ENCODE results near the gene ENG.
A peak's percentile ranks its signal among the peaks of the same experiment; 100 is the strongest.

ENG gene

GRCh38 chr9:127812936-127813675 is 41.4 kb downstream of the ENG start:
- Histone ChIP-seq H3K4me3 (ENCODE audit: extremely low read depth, insufficient read depth, low read length, poor library complexity, severe bottlenecking) (no peak overlapping the region), H3K27ac (ENCODE audit: low read depth, low read length, severe bottlenecking) (no peak overlapping the region), H3K4me1 (ENCODE audit: control insufficient read depth, insufficient read depth, low read length, poor library complexity, severe bottlenecking) (no peaks in the 10 kb centered on the region), H3K9me3 (ENCODE audit: control insufficient read depth, low read length) (no peaks in the 10 kb centered on the region), H3K36me3 (ENCODE audit: control insufficient read depth, insufficient read depth, low read length) (peaks cover 54% of the 10 kb centered on the region)
- WGBS, 2 experiments (ENCODE audit: insufficient coverage in 2 of 2), result 96 to 97% methylated on average over 16 to 19 of the region's 19 CpGs

GRCh38 chr9:127812011-127812410 is 42.4 kb downstream of the ENG start:
- Histone ChIP-seq H3K27ac (ENCODE audit: low read depth, low read length, severe bottlenecking) (no peak overlapping the region), H3K36me3 (ENCODE audit: control insufficient read depth, insufficient read depth, low read length) (peaks cover 60% of the 10 kb centered on the region), H3K4me1 (ENCODE audit: control insufficient read depth, insufficient read depth, low read length, poor library complexity, severe bottlenecking) (no peaks in the 10 kb centered on the region), H3K9me3 (ENCODE audit: control insufficient read depth, low read length) (no peaks in the 10 kb centered on the region), H3K4me3 (ENCODE audit: extremely low read depth, insufficient read depth, low read length, poor library complexity, severe bottlenecking) (no peak overlapping the region)
- WGBS, 2 experiments (ENCODE audit: insufficient coverage in 2 of 2), result 100% methylated on average over 3 to 4 of the region's 6 CpGs

GRCh38 chr9:127810378-127811187 is 43.9 kb downstream of the ENG start:
- H3K27ac ChIP-seq (ENCODE audit: low read depth, low read length, severe bottlenecking), result no peak overlapping the region
- no peak overlapping the region for H3K4me3 ChIP-seq (ENCODE audit: extremely low read depth, insufficient read depth, low read length, poor library complexity, severe bottlenecking)
- H3K36me3 ChIP-seq (ENCODE audit: control insufficient read depth, insufficient read depth, low read length), result peaks cover 70% of the 10 kb centered on the region
- no peaks in the 10 kb centered on the region for H3K9me3 ChIP-seq (ENCODE audit: control insufficient read depth, low read length)
- 95% methylated on average over 6 to 8 of the region's 10 CpGs for WGBS, 2 experiments (ENCODE audit: insufficient coverage in 2 of 2)
- no peaks in the 10 kb centered on the region for H3K4me1 ChIP-seq (ENCODE audit: control insufficient read depth, insufficient read depth, low read length, poor library complexity, severe bottlenecking)

- Histone ChIP-seq H3K4me1 (ENCODE audit: control insufficient read depth, insufficient read depth, low read length, poor library complexity, severe bottlenecking) (no peaks in the 10 kb centered on the region), H3K9me3 (ENCODE audit: control insufficient read depth, low read length) (no peaks in the 10 kb centered on the region), H3K36me3 (ENCODE audit: control insufficient read depth, insufficient read depth, low read length) (peaks cover 74% of the 10 kb centered on the region), H3K27ac (ENCODE audit: low read depth, low read length, severe bottlenecking) (no peak overlapping the region), H3K4me3 (ENCODE audit: extremely low read depth, insufficient read depth, low read length, poor library complexity, severe bottlenecking) (no peak overlapping the region)
- 45 to 46% methylated on average over 24 to 27 of the region's 57 CpGs for WGBS, 2 experiments (ENCODE audit: insufficient coverage in 2 of 2)
Observed at GRCh38 chr9:127809540-127810377, 44.7 kb downstream of the ENG start.

GRCh38 chr9:127809002-127809539 is 45.4 kb downstream of the ENG start:
- no peaks in the 10 kb centered on the region for H3K4me1 ChIP-seq (ENCODE audit: control insufficient read depth, insufficient read depth, low read length, poor library complexity, severe bottlenecking)
- H3K9me3 ChIP-seq (ENCODE audit: control insufficient read depth, low read length), result no peaks in the 10 kb centered on the region
- no peak overlapping the region for H3K27ac ChIP-seq (ENCODE audit: low read depth, low read length, severe bottlenecking)
- no peak overlapping the region for H3K4me3 ChIP-seq (ENCODE audit: extremely low read depth, insufficient read depth, low read length, poor library complexity, severe bottlenecking)
- 82% methylated on average over 7 to 8 of the region's 9 CpGs for WGBS, 2 experiments (ENCODE audit: insufficient coverage in 2 of 2)
- peaks cover 74% of the 10 kb centered on the region for H3K36me3 ChIP-seq (ENCODE audit: control insufficient read depth, insufficient read depth, low read length)

- 96 to 97% methylated on average over 10 to 14 of the region's 17 CpGs for WGBS, 2 experiments (ENCODE audit: insufficient coverage in 2 of 2)
- Histone ChIP-seq H3K27ac (ENCODE audit: low read depth, low read length, severe bottlenecking) (no peak overlapping the region), H3K4me1 (ENCODE audit: control insufficient read depth, insufficient read depth, low read length, poor library complexity, severe bottlenecking) (no peaks in the 10 kb centered on the region), H3K9me3 (ENCODE audit: control insufficient read depth, low read length) (no peaks in the 10 kb centered on the region), H3K4me3 (ENCODE audit: extremely low read depth, insufficient read depth, low read length, poor library complexity, severe bottlenecking) (no peak overlapping the region), H3K36me3 (ENCODE audit: control insufficient read depth, insufficient read depth, low read length) (peaks cover 69% of the 10 kb centered on the region)
Observed at GRCh38 chr9:127808347-127809001, 46.0 kb downstream of the ENG start.

- no peak overlapping the region for H3K4me3 ChIP-seq (ENCODE audit: extremely low read depth, insufficient read depth, low read length, poor library complexity, severe bottlenecking)
- no peaks in the 10 kb centered on the region for H3K9me3 ChIP-seq (ENCODE audit: control insufficient read depth, low read length)
- 94 to 97% methylated on average over 12 to 14 of the region's 14 CpGs for WGBS, 2 experiments (ENCODE audit: insufficient coverage in 2 of 2)
- H3K27ac ChIP-seq (ENCODE audit: low read depth, low read length, severe bottlenecking), result no peak overlapping the region
- peaks cover 54% of the 10 kb centered on the region for H3K36me3 ChIP-seq (ENCODE audit: control insufficient read depth, insufficient read depth, low read length)
- no peaks in the 10 kb centered on the region for H3K4me1 ChIP-seq (ENCODE audit: control insufficient read depth, insufficient read depth, low read length, poor library complexity, severe bottlenecking)
Observed at GRCh38 chr9:127806871-127807270, 47.6 kb downstream of the ENG start.

GRCh38 chr9:127805620-127806019 is 48.8 kb downstream of the ENG start:
- Histone ChIP-seq H3K27ac (ENCODE audit: low read depth, low read length, severe bottlenecking) (no peak overlapping the region), H3K9me3 (ENCODE audit: control insufficient read depth, low read length) (no peaks in the 10 kb centered on the region), H3K4me3 (ENCODE audit: extremely low read depth, insufficient read depth, low read length, poor library complexity, severe bottlenecking) (no peak overlapping the region), H3K4me1 (ENCODE audit: control insufficient read depth, insufficient read depth, low read length, poor library complexity, severe bottlenecking) (no peaks in the 10 kb centered on the region), H3K36me3 (ENCODE audit: control insufficient read depth, insufficient read depth, low read length) (peaks cover 49% of the 10 kb centered on the region)
- WGBS, 2 experiments (ENCODE audit: insufficient coverage in 2 of 2), result 77 to 80% methylated on average over 6 to 7 of the region's 8 CpGs

GRCh38 chr9:127803507-127804352 is 50.7 kb downstream of the ENG start:
- Histone ChIP-seq H3K9me3 (ENCODE audit: control insufficient read depth, low read length) (no peaks in the 10 kb centered on the region), H3K27ac (ENCODE audit: low read depth, low read length, severe bottlenecking) (peak overlapping the region; percentile 82), H3K36me3 (ENCODE audit: control insufficient read depth, insufficient read depth, low read length) (peaks cover 43% of the 10 kb centered on the region), H3K4me3 (ENCODE audit: extremely low read depth, insufficient read depth, low read length, poor library complexity, severe bottlenecking) (peak overlapping the region; percentile 72), H3K4me1 (ENCODE audit: control insufficient read depth, insufficient read depth, low read length, poor library complexity, severe bottlenecking) (no peaks in the 10 kb centered on the region)
- 63 to 73% methylated on average over 13 to 14 of the region's 18 CpGs for WGBS, 2 experiments (ENCODE audit: insufficient coverage in 2 of 2)

Data from mesodermal cell (in vitro differentiated cells).